A549 (cell line): ENCODE results near the gene MGLL. TPM values are rescaled to one million over a fixed set of nuclear protein-coding genes. Genes with fewer than 3 reads are reported as not detected.

Experiments
- ATAC-seq, 2 experiments: fragments of 200-7000 bp in 1 of 2; fragments of >200 bp in 1 of 2; cut with Nextera tagmentation in 1 of 2; cut with Tn5 transposase in 1 of 2; 3 replicates each; pipeline versions ENCODE4 v1.8.0 to v1.9.1; 2018 to 2020; ENCODE audit warnings: mild to moderate bottlenecking in 1 of 2, moderate library complexity in 1 of 2
- CTCF ChIA-PET: fragments of 300-600 bp; sonication (Branson Sonifier 250); formaldehyde crosslinking; extraction: SDS; loops from one replicate; lab custom pipeline; 2021; ENCODE audit warnings: antibody characterized with exemption, inconsistent platforms; lab: Yijun Ruan, JAX
- POLR2A ChIA-PET: fragments of 350-600 bp; formaldehyde crosslinking; extraction: SDS; loops from one replicate; lab custom pipeline; 2021; ENCODE audit warnings: antibody characterized with exemption, inconsistent platforms; lab: Yijun Ruan, JAX
- DNase-seq, 2 experiments: peaks; one replicate each; pipeline versions ENCODE4 v3.0.0 to v3.0.0-alpha.2; 2011 to 2016; ENCODE audit warnings: low read depth in 1 of 2, low spot score in 1 of 2
- FAIRE-seq: peaks from 2 replicates; lab custom pipeline; 2011; peaks lifted over from hg19 to GRCh38; lab: Jason Lieb, UNC
- H3K27ac ChIP-seq, 2 experiments: fragments of >200 bp; sonication (Bioruptor Twin); formaldehyde crosslinking; 3 replicates each; pipeline ENCODE4 v1.5.1; 2016 to 2017
- H3K4me1 ChIP-seq: fragments of >200 bp; sonication (Bioruptor Twin); formaldehyde crosslinking; 3 replicates; pipeline ENCODE4 v1.6.1; 2016
- H3K4me2 ChIP-seq: fragments of >200 bp; sonication (Bioruptor Twin); formaldehyde crosslinking; 3 replicates; pipeline ENCODE4 v1.6.1; 2016
- H3K4me3 ChIP-seq: fragments of >200 bp; sonication (Bioruptor Twin); formaldehyde crosslinking; 3 replicates; pipeline ENCODE4 v1.5.1; 2016
- H3K9me3 ChIP-seq: fragments of >200 bp; sonication (Bioruptor Twin); formaldehyde crosslinking; 3 replicates; pipeline ENCODE4 v1.6.1; 2016
- BCL3 ChIP-seq: fragments of >200 bp; sonication (Bioruptor Twin); formaldehyde crosslinking; IDR thresholded peaks from 3 replicates; pipeline ENCODE4 v1.6.1; 2016
- BHLHE40 ChIP-seq: IDR thresholded peaks from 2 replicates; pipeline ENCODE4 v1.6.1; 2012; ENCODE audit warnings: low read depth, low read length, inconsistent platforms
- CHD4 ChIP-seq: fragments of 200-600 bp; sonication (generic); IDR thresholded peaks from 2 replicates; pipeline ENCODE4 v1.6.1; 2016; ENCODE audit warnings: antibody characterized with exemption, mild to moderate bottlenecking, borderline replicate concordance
- CTCF ChIP-seq: fragments of >200 bp; sonication (Bioruptor Twin); formaldehyde crosslinking; IDR thresholded peaks from 3 replicates; pipeline ENCODE4 v1.5.1; 2016
- E2F6 ChIP-seq: IDR thresholded peaks from 2 replicates; pipeline ENCODE4 v1.6.1; 2012; ENCODE audit warnings: low read depth, borderline replicate concordance
- FOSB ChIP-seq: fragments of 250-450 bp; sonication (Bioruptor Pico); IDR thresholded peaks from 2 replicates; pipeline ENCODE4 v1.5.0; 2020; ENCODE audit warnings: mild to moderate bottlenecking, moderate library complexity
- FOXS1 ChIP-seq: fragments of 250-450 bp; sonication (Bioruptor Pico); IDR thresholded peaks from 2 replicates; pipeline ENCODE4 v1.5.0; 2020; ENCODE audit warnings: mild to moderate bottlenecking, moderate library complexity
- GATA3 ChIP-seq: IDR thresholded peaks from 2 replicates; pipeline ENCODE4 v1.6.1; 2012; ENCODE audit warnings: borderline replicate concordance
- HDAC2 ChIP-seq: fragments of 200-600 bp; sonication (generic); IDR thresholded peaks from 2 replicates; pipeline ENCODE4 v1.6.1; 2016
- HES2 ChIP-seq: fragments of >200 bp; sonication (Bioruptor Twin); formaldehyde crosslinking; IDR thresholded peaks from 2 replicates; pipeline ENCODE4 v1.6.1; 2016
- HOXB5 ChIP-seq: fragments of 250-450 bp; sonication (Bioruptor Pico); IDR thresholded peaks from 2 replicates; pipeline ENCODE4 v1.5.0; 2020; ENCODE audit warnings: mild to moderate bottlenecking, moderate library complexity
- MAFK ChIP-seq: fragments of 450-650 bp; IDR thresholded peaks from 2 replicates; pipeline ENCODE4 v1.6.1; 2014; ENCODE audit not compliant: partially characterized antibody
- MAX ChIP-seq: IDR thresholded peaks from 2 replicates; pipeline ENCODE4 v1.6.1; 2012
- MAZ ChIP-seq: fragments of 150-350 bp; IDR thresholded peaks from 2 replicates; pipeline ENCODE4 v1.6.1; 2014; ENCODE audit warnings: antibody characterized with exemption, low read depth, low read length, borderline replicate concordance
- NPAS2 ChIP-seq: fragments of 250-450 bp; sonication (Bioruptor Pico); IDR thresholded peaks from 2 replicates; pipeline ENCODE4 v1.8.0; 2022; ENCODE audit warnings: mild to moderate bottlenecking, moderate library complexity, borderline replicate concordance
- PBX3 ChIP-seq: IDR thresholded peaks from 2 replicates; pipeline ENCODE4 v1.6.1; 2012
- POLR2A ChIP-seq: IDR thresholded peaks from 2 replicates; pipeline ENCODE4 v1.6.1; 2012; ENCODE audit warnings: mild to moderate bottlenecking, low read length
- RCOR1 ChIP-seq: fragments of 150-350 bp; IDR thresholded peaks from 2 replicates; pipeline ENCODE4 v1.6.1; 2014; ENCODE audit warnings: antibody characterized with exemption, low read length, low read depth
- RFX5 ChIP-seq: fragments of 450-650 bp; IDR thresholded peaks from 2 replicates; pipeline ENCODE4 v1.7.1; 2014; ENCODE audit warnings: antibody characterized with exemption, mild to moderate bottlenecking, moderate library complexity
- RNF2 ChIP-seq: fragments of 200-600 bp; sonication (generic); IDR thresholded peaks from 2 replicates; pipeline ENCODE4 v1.6.1; 2016; ENCODE audit warnings: low read depth, mild to moderate bottlenecking, antibody characterized with exemption, moderate library complexity, borderline replicate concordance
- SMC3 ChIP-seq: fragments of >200 bp; sonication (Bioruptor Twin); formaldehyde crosslinking; IDR thresholded peaks from 3 replicates; pipeline ENCODE4 v1.6.1; 2018; ENCODE audit warnings: inconsistent platforms
- TFCP2L1 ChIP-seq: fragments of 250-450 bp; sonication (Bioruptor Pico); IDR thresholded peaks from 2 replicates; pipeline ENCODE4 v1.5.0; 2021; ENCODE audit warnings: mild to moderate bottlenecking
- ZC3H11A ChIP-seq: fragments of 450-650 bp; IDR thresholded peaks from 2 replicates; pipeline ENCODE4 v1.6.1; 2014; ENCODE audit warnings: antibody characterized with exemption, mild to moderate bottlenecking
- WGBS: methylation state at CpG from one replicate; pipeline ENCODE4 v1.1.6; 2017; ENCODE audit errors: missing lambda C conversion rate; 5-methylcytosine and 5-hydroxymethylcytosine counted together
- polyA plus RNA-seq, 4 experiments: library from polyadenylated mRNA; depleted of rRNA in 3 of 4; stranded (reverse); fragments of >200 nt; fragmentation: RNase III in 1 of 4; extraction: RNeasy Plus Mini Kit Qiagen cat#74134 plus additional on column Dnase treatment in 1 of 4; gene quantifications; 2 replicates in 3 of 4; 3 replicates in 1 of 4; pipeline ENCODE4 v1.2.3, GENCODE V29; 2011 to 2017

Gene MGLL
- polyA plus RNA-seq, 2 of the 4 experiments (the other 2 are of a cell fraction), result 38.5 to 41.5 TPM

- ATAC-seq, result no peak
- Histone ChIP-seq H3K4me1 (peaks cover 54% of the 10 kb centered on the region), H3K9me3 (no peaks in the 10 kb centered on the region), H3K4me2 (no peak overlapping the region), H3K4me3 (no peak overlapping the region), H3K27ac (peak overlapping the region in 1 of 2 experiments; percentile 45; a peak in 1 of 6 replicates)
- WGBS, result 90% methylated on average over 4 of the region's 4 CpGs
- TF ChIP-seq HDAC2 (no peak), HOXB5 (CRISPR knock-in tag) (no peak), ZC3H11A (no peak), FOSB (CRISPR knock-in tag) (no peak), BHLHE40 (no peak), BCL3 (no peak), CTCF (no peak), NPAS2 (CRISPR knock-in tag) (no peak)
- ChIA-PET POLR2A (no interaction called here), CTCF (interaction anchor here (0.6 to 1.5 kb wide), 3 partner anchors 14 to 685 kb away, joined by 3 to 5 read pairs (median 4); no protein-coding TSS in a partner anchor)
- DNase-seq, result no peak
- FAIRE-seq, result no peak
Measured at GRCh38 chr3:127732303-127732702, 90.0 kb downstream of the MGLL start.

GRCh38 chr3:127731546-127732289 lies 90.6 kb downstream of the MGLL start:
- ATAC-seq, result no peak

More at GRCh38 chr3:127731546-127732289, 90.6 kb downstream of the MGLL start:
- TF ChIP-seq RNF2, result no peak
- TF ChIP-seq RCOR1, result no peak
- no peak for TF ChIP-seq CTCF
- TF ChIP-seq SMC3, result no peak
- no peak for TF ChIP-seq HES2
- no peak for TF ChIP-seq FOXS1 (CRISPR knock-in tag)
- TF ChIP-seq MAZ, result no peak
- TF ChIP-seq GATA3, result no peak
- no peak for TF ChIP-seq E2F6
- TF ChIP-seq MAX, result no peak
- TF ChIP-seq POLR2A, result no peak
- TF ChIP-seq BCL3, result no peak
- no peak for TF ChIP-seq MAFK
- no peak for TF ChIP-seq CHD4
- no peak for TF ChIP-seq RFX5
- TF ChIP-seq PBX3, result no peak
- no peak for TF ChIP-seq TFCP2L1
- CTCF ChIA-PET, result interaction anchor here (0.6 to 1.5 kb wide), 2 partner anchors 35 to 684 kb away, joined by 3 to 4 read pairs; no protein-coding TSS in a partner anchor
- WGBS, result 96% methylated on average over 12 of the region's 12 CpGs
- no peak overlapping the region for H3K4me2 ChIP-seq
- FAIRE-seq (no peak), DNase-seq (no peak)
- H3K4me1 ChIP-seq, result peaks cover 48% of the 10 kb centered on the region
- no peak overlapping the region for H3K4me3 ChIP-seq
- no peaks in the 10 kb centered on the region for H3K9me3 ChIP-seq
- H3K27ac ChIP-seq, result peak overlapping the region in 1 of 2 experiments; percentile 45; a peak in 1 of 6 replicates
- POLR2A ChIA-PET, result no interaction called here
